Activated B cell treated with CpG ODN at 0.5 μM for 24 hours (primary cell): ENCODE results near the gene CASR. TPM values are rescaled to one million over a fixed set of nuclear protein-coding genes. Genes with fewer than 3 reads are reported as not detected.

ENCODE experiments used
- ATAC-seq: fragments of 200-7000 bp; cut with Tn5 transposase; one replicate; pipeline ENCODE4 v1.10.0; 2021; ENCODE audit warnings: low read depth, mild to moderate bottlenecking, moderate library complexity
- CTCF ChIA-PET: fragments of 350-600 bp; sonication (Branson Sonifier 250); formaldehyde crosslinking; loops from one replicate; lab custom pipeline; 2021; ENCODE audit warnings: antibody characterized with exemption; lab: Charles Lee
- POLR2A ChIA-PET: fragments of 350-600 bp; sonication (Branson Sonifier 250); formaldehyde crosslinking; loops from one replicate; lab custom pipeline; 2021; ENCODE audit warnings: antibody characterized with exemption; lab: Charles Lee
- DNase-seq: peaks from one replicate; pipeline ENCODE4 v3.0.0; 2022
- H3K27ac Mint-ChIP-seq: one replicate; pipeline ENCODE4 v1.8.0; 2020; ENCODE audit warnings: mixed read lengths
- H3K27me3 Mint-ChIP-seq: one replicate; pipeline ENCODE4 v1.8.0; 2021; ENCODE audit warnings: mixed read lengths
- H3K36me3 Mint-ChIP-seq: one replicate; pipeline ENCODE4 v1.8.0; 2021; ENCODE audit warnings: low read depth, mixed read lengths
- H3K4me1 Mint-ChIP-seq: one replicate; pipeline ENCODE4 v1.8.0; 2021; ENCODE audit warnings: mixed read lengths
- H3K4me3 Mint-ChIP-seq: one replicate; pipeline ENCODE4 v1.8.0; 2020; ENCODE audit warnings: mild to moderate bottlenecking, mixed read lengths
- H3K9me3 Mint-ChIP-seq: one replicate; pipeline ENCODE4 v1.8.0; 2020; ENCODE audit warnings: mixed read lengths
- CTCF ChIP-seq: fragments of 200-600 bp; IDR thresholded peaks from one replicate; pipeline ENCODE4 v1.8.0; 2022; ENCODE audit warnings: antibody characterized with exemption, mild to moderate bottlenecking
- intact Hi-C: fragments of 100-400 bp; cut with micrococcal nuclease; formaldehyde crosslinking; loops from one replicate; pipeline ENCODE4 v1.15.1; 2024
- total RNA-seq: library from RNA; stranded (reverse); gene quantifications from 2 replicates; pipeline ENCODE4 v1.2.3, GENCODE V29; 2022

The CASR gene
- total RNA-seq, 1 donor from 2014 or later = 0.02 TPM

- DNase-seq = no peak
- Mint-ChIP-seq H3K27ac (no peak within 1 kb of the TSS), H3K36me3 (no peaks in the 10 kb centered on the region), H3K4me3 (no peak within 1 kb of the TSS), H3K27me3 (no peaks in the 10 kb centered on the region), H3K9me3 (peaks cover 3% of the 10 kb centered on the region), H3K4me1 (no peaks in the 10 kb centered on the region)
- CTCF ChIA-PET = no interaction called here
- intact Hi-C loops = no loop called here
- no peak for TF ChIP-seq CTCF
- no peak for ATAC-seq
- POLR2A ChIA-PET = interaction anchor here (0.6 kb wide), 1 partner anchor 18 kb away, joined by 3 read pairs; no protein-coding TSS in a partner anchor
Observed at GRCh38 chr3:122324871-122325323, 141.4 kb downstream of the CASR start, which contains the start of gene CSTA. TSS of gene CSTA (plus strand) at chr3:122325248. CDS start at chr3:122325293, 45 bp downstream.

GRCh38 chr3:122325769-122326168, 142.3 kb downstream of the CASR start:
- ChIA-PET POLR2A (no interaction called here), CTCF (interaction anchor here (1.4 kb wide), 1 partner anchor 224 kb away, joined by 4 read pairs; no protein-coding TSS in a partner anchor)
- H3K27ac Mint-ChIP-seq = no peak overlapping the region
- intact Hi-C loops = no loop called here
- H3K27me3 Mint-ChIP-seq = no peaks in the 10 kb centered on the region
- ATAC-seq = no peak
- DNase-seq = no peak
- no peak for TF ChIP-seq CTCF
- no peaks in the 10 kb centered on the region for H3K9me3 Mint-ChIP-seq
- no peaks in the 10 kb centered on the region for H3K4me1 Mint-ChIP-seq
- H3K4me3 Mint-ChIP-seq = no peak overlapping the region
- H3K36me3 Mint-ChIP-seq = no peaks in the 10 kb centered on the region

GRCh38 chr3:122331886-122332285, 148.4 kb downstream of the CASR start:
- H3K27me3 Mint-ChIP-seq = peaks cover 3% of the 10 kb centered on the region
- TF ChIP-seq CTCF = no peak
- peaks cover 3% of the 10 kb centered on the region for H3K4me1 Mint-ChIP-seq

GRCh38 chr3:122332551-122332950, 149.1 kb downstream of the CASR start:
- Mint-ChIP-seq H3K27ac (no peak overlapping the region), H3K36me3 (no peaks in the 10 kb centered on the region), H3K27me3 (peaks cover 3% of the 10 kb centered on the region), H3K4me3 (no peak overlapping the region), H3K9me3 (no peaks in the 10 kb centered on the region), H3K4me1 (peaks cover 3% of the 10 kb centered on the region)
- CTCF ChIA-PET = no interaction called here
- ATAC-seq = no peak
- no peak for TF ChIP-seq CTCF
- POLR2A ChIA-PET = no interaction called here
- intact Hi-C loops = no loop called here
- DNase-seq = no peak

More at GRCh38 chr3:122331886-122332285, 148.4 kb downstream of the CASR start:
- ChIA-PET POLR2A (no interaction called here), CTCF (no interaction called here)
- no peak for DNase-seq
- no peak overlapping the region for H3K4me3 Mint-ChIP-seq
- H3K36me3 Mint-ChIP-seq = no peaks in the 10 kb centered on the region
- ATAC-seq = no peak
- no peaks in the 10 kb centered on the region for H3K9me3 Mint-ChIP-seq
- no peak overlapping the region for H3K27ac Mint-ChIP-seq
- intact Hi-C loops = no loop called here

Other genes starting within 250 kb of the CASR start
- 1.3 and 1.4 TPM in 2 replicates for gene ILDR1, start 161.4 kb upstream of the CASR start, total RNA-seq
- 31.2 and 31.7 TPM in 2 replicates for gene CD86, start 128.3 kb upstream of the CASR start, total RNA-seq
- gene CSTA, start 141.6 kb downstream of the CASR start, total RNA-seq = not detected in 2 replicates
- gene MIX23, start 199.6 kb downstream of the CASR start, total RNA-seq = 47.3 and 49.1 TPM in 2 replicates
- 28.5 and 33.9 TPM in 2 replicates for gene FAM162A, start 200.5 kb downstream of the CASR start, total RNA-seq
- 8.0 and 8.1 TPM in 2 replicates for gene WDR5B, start 232.4 kb downstream of the CASR start, total RNA-seq